GM10266 (cell line): ENCODE measurements around the gene RESF1.

Experiments used
- DNase-seq: peaks from one replicate; pipeline ENCODE4 v3.0.0; 2012; ENCODE audit errors: extremely low spot score
- TF ChIP-seq, protein P1 (sequence below): IDR thresholded peaks from 2 replicates; pipeline ENCODE4 v1.5.1; 2012; ENCODE audit warnings: mild to moderate bottlenecking, low read depth; ENCODE audit not compliant: control insufficient read depth, insufficient read depth; ENCODE audit errors: missing control alignments

RESF1 gene

DNA sequence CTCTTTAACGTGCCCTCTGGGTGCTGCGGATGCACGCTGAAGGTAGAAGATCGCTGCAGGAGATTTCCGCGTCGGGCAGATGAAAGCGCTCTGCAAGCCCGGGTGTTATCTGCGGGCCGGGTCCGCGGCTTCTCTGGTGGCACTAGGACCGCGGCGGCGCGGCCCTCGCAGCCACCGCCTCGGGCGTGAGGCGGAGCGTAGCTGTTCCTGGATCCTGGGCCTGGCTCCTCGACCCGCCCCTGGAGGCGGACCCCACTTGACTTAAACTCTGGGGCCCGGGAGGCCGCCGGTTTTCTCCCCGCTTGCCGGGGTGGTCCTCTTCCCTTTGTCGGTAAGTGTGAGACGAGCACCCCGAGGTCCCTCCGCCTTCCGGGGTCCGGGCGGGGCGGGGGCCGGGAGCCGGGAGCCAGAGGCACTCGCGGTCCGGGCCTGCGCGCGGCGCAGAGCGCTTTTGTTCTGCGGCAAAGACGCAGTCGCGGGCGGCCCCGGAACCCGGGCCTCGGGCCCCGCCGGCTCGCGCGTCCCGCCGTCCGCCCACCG is at the start of gene RESF1:
TSS of gene RESF1 (plus strand) at position 255 of the 540 bp plus-strand sequence. CDS start 21,541 bp downstream, outside the sequence.
- TF ChIP-seq, protein P1, sequence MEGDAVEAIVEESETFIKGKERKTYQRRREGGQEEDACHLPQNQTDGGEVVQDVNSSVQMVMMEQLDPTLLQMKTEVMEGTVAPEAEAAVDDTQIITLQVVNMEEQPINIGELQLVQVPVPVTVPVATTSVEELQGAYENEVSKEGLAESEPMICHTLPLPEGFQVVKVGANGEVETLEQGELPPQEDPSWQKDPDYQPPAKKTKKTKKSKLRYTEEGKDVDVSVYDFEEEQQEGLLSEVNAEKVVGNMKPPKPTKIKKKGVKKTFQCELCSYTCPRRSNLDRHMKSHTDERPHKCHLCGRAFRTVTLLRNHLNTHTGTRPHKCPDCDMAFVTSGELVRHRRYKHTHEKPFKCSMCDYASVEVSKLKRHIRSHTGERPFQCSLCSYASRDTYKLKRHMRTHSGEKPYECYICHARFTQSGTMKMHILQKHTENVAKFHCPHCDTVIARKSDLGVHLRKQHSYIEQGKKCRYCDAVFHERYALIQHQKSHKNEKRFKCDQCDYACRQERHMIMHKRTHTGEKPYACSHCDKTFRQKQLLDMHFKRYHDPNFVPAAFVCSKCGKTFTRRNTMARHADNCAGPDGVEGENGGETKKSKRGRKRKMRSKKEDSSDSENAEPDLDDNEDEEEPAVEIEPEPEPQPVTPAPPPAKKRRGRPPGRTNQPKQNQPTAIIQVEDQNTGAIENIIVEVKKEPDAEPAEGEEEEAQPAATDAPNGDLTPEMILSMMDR, result no peak
- DNase-seq, result peak; percentile 90

GRCh38 chr12:31914927-31915326 is 44.3 kb upstream of the RESF1 start:
- TF ChIP-seq, protein P1, result no peak

DNA sequence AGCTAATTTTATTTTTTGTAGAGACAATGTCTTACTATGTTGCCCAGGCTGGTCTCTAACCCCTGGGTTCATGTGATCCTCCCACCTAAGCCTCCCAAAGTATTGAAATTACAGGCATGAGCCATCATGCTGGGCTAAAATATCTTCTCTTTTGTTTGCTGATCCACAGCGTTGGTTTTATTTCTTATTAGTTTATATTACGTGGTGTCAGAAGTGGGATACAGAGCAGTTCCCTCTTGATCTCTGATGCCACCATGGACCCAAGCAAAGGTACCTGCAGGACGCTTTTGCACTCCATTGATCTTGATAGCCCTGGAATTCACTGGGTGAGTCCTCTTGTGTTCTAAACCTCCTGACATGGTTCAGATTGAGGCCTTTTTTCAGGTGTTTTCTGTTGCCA is 43.8 kb upstream of the RESF1 start:
- TF ChIP-seq, protein P1, result no peak
- DNase-seq, result no peak

More at GRCh38 chr12:31914927-31915326, 44.3 kb upstream of the RESF1 start:
- no peak for DNase-seq

DNA sequence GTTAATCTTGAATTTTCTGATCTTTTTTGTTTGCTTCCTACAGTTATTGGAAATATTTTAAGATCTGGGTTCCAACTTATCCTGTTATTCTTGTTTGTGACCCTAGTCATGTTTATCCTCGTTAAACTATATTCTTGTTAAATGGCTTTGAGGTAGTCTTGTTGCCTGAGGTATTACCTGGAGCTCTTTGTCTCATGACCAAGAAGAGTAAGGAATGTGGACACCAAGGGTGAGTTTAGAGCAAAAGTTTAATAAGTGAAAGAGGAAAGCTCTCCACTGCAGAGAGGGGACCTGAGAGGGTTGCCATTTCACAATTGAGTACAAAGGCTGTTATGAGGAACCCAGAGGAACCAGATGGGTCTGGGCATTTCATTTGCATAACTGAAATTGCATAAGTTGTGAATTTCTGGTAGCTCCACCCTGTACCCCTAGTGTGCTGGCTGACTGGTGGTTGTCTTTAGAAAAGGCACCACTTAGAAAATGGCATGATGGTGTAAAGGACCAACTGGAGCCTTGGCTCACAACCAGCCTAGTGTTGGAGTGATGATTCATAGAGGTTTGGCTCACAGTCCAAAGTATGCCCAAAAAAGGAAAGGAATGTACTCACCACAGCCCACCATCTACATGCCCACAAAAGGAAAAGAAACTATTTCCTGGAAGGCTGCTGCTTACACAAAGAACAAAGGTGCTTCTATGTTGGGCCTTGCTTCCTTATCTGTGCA is 36.7 kb upstream of the RESF1 start:
- TF ChIP-seq, protein P1, result no peak
- DNase-seq, result no peak

DNA sequence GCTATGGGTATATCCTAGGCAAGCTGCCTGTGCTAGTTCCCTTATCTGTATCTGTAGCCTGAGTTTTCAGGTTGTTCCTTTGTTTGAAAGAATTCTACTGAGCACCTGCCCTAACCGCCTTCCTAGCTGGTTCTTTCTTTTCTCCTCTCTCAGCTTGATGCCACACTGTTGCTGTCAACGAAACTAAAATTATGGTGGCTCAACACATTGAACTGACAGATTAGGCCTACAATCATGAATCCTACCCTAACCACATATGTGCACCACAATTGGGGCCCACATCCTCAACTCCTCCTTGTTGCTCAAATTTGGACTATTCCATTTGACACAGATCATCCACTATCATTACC is 36.2 kb upstream of the RESF1 start:
- TF ChIP-seq, protein P1, result no peak
- DNase-seq, result no peak

- TF ChIP-seq, protein P1, result no peak
Measured at GRCh38 chr12:31928246-31929026, 30.8 kb upstream of the RESF1 start.

DNA sequence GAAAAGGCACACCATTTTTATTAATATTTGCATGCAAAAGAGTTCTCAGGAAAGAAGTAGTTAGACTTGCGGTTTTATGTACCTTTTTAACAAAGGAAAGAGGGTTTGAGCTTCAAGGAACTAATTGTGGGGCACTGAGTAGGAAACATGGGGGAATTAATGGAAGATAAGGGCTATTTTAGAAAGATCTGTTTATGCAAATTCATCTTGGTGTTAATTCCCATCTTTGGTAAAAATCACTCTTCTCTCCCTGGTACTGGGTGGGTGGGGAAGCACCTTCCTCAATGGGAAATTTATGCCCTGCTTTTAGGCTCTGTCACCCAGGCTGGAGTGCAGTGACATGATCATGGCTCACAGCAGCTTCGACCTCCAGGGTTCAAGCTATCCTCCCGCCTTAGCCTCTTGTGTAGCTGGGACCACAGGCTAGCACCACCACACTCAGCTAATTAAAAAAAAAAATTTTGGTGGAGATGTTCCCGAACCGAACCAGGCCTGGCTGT is 30.1 kb upstream of the RESF1 start:
- TF ChIP-seq, protein P1, result no peak

More at GRCh38 chr12:31928246-31929026, 30.8 kb upstream of the RESF1 start:
- no peak for DNase-seq

More for the DNA sequence above, 30.1 kb upstream of the RESF1 start:
- no peak for DNase-seq
